ENCODE results near the gene PRPF18.
"Not testable (repeated sequence)": the region's sequence is repeated elsewhere in the genome, so short reads cannot be mapped to it uniquely, and the experiment has no call there.

The PRPF18 gene

GRCh38 chr10:13586676-13587355 lies at the start of gene PRPF18:
PRPF18 (plus strand) TSS chr10:13586965; CDS start chr10:13587087, 122 bp downstream.
- peak; percentile 95 for DNase-seq

- not testable (repeated sequence) for DNase-seq
Observed at GRCh38 chr10:13537985-13538384, 48.8 kb upstream of the PRPF18 start.

- DNase-seq, result no peak
Observed at GRCh38 chr10:13542533-13542932, 44.2 kb upstream of the PRPF18 start.

GRCh38 chr10:13550802-13551201 lies 36.0 kb upstream of the PRPF18 start:
- DNase-seq, result no peak

GRCh38 chr10:13555884-13556510 lies 30.8 kb upstream of the PRPF18 start:
- peak; percentile 2 for DNase-seq

- no peak for DNase-seq
Observed at GRCh38 chr10:13559124-13559700, 27.6 kb upstream of the PRPF18 start.

GRCh38 chr10:13560597-13560996 lies 26.2 kb upstream of the PRPF18 start:
- DNase-seq, result no peak

- DNase-seq, result no peak
Observed at GRCh38 chr10:13563481-13564445, 23.0 kb upstream of the PRPF18 start.

- DNase-seq, result no peak
Observed at GRCh38 chr10:13564576-13564975, 22.2 kb upstream of the PRPF18 start.

GRCh38 chr10:13567030-13567429 lies 19.7 kb upstream of the PRPF18 start:
- no peak for DNase-seq

- DNase-seq, result no peak
Observed at GRCh38 chr10:13571541-13571940, 15.2 kb upstream of the PRPF18 start.

GRCh38 chr10:13573960-13574359 lies 12.8 kb upstream of the PRPF18 start:
- no peak for DNase-seq

- DNase-seq, result no peak
Observed at GRCh38 chr10:13585195-13585751, 1.5 kb upstream of the PRPF18 start.

- no peak for DNase-seq
Observed at GRCh38 chr10:13585943-13586342, 822 bp upstream of the PRPF18 start.

GRCh38 chr10:13587391-13587790 lies 626 bp downstream of the PRPF18 start:
- DNase-seq, result peak; percentile 26

- no peak for DNase-seq
Observed at GRCh38 chr10:13589316-13589715, 2.6 kb downstream of the PRPF18 start.

GRCh38 chr10:13590886-13591285 lies 4.1 kb downstream of the PRPF18 start:
- DNase-seq, result no peak

- no peak for DNase-seq
Observed at GRCh38 chr10:13592306-13592705, 5.5 kb downstream of the PRPF18 start.

- no peak for DNase-seq
Observed at GRCh38 chr10:13593535-13593934, 6.8 kb downstream of the PRPF18 start.

GRCh38 chr10:13594641-13595040 lies 7.9 kb downstream of the PRPF18 start:
- DNase-seq, result no peak

- no peak for DNase-seq
Observed at GRCh38 chr10:13597909-13598308, 11.1 kb downstream of the PRPF18 start.

- no peak for DNase-seq
Observed at GRCh38 chr10:13604357-13605040, 17.7 kb downstream of the PRPF18 start.
